SH-SY5Y (cell line): ENCODE measurements around the gene CSRP2.

Experiments
- GATA2 ChIP-seq: IDR thresholded peaks from 2 replicates; pipeline ENCODE4 v1.6.1; 2011; ENCODE audit warnings: mild to moderate bottlenecking, low read depth, low read length
- GATA3 ChIP-seq: IDR thresholded peaks from 2 replicates; pipeline ENCODE4 v1.6.1; 2011; ENCODE audit warnings: low read depth, mild to moderate bottlenecking, low read length, moderate library complexity

GRCh38 chr12:76921891-76922664 lies 43.3 kb upstream of the CSRP2 start:
- no peak for TF ChIP-seq GATA2
- TF ChIP-seq GATA3 = no peak
